Transverse colon (tissue), 4 donors: ENCODE measurements around the gene IL4.

Experiments
- CTCF ChIP-seq, 5 experiments: fragments of 200-600 bp in 3 of 5; fragments of 450-650 bp in 2 of 5; sonication (generic) in 3 of 5; IDR thresholded peaks; 1 replicate in 2 of 5; 2 replicates in 3 of 5; pipeline ENCODE4 v1.5.1; 2016 to 2017; ENCODE audit warnings: antibody characterized with exemption in 5 of 5, inconsistent platforms in 3 of 5, mild to moderate bottlenecking in 2 of 5, moderate library complexity in 1 of 5
- EP300 ChIP-seq: sonication (generic); formaldehyde crosslinking; IDR thresholded peaks from one replicate; pipeline ENCODE4 v1.6.1; 2017; ENCODE audit warnings: antibody characterized with exemption, low read depth
- POLR2A ChIP-seq: fragments of 450-650 bp; IDR thresholded peaks from one replicate; pipeline ENCODE4 v1.6.1; 2016; ENCODE audit warnings: antibody characterized with exemption, mild to moderate bottlenecking, moderate library complexity
- POLR2AphosphoS5 ChIP-seq, 3 donors: sonication (generic); formaldehyde crosslinking; IDR thresholded peaks; one replicate each; pipeline ENCODE4 v1.6.1; 2016; ENCODE audit warnings: antibody characterized with exemption in 3 of 3

GRCh38 chr5:132692632-132692967 lies 18.8 kb downstream of the IL4 start:
- TF ChIP-seq POLR2A (no peak), CTCF (IDR thresholded peaks at IDR 0.05) (no peak), EP300 (no peak), POLR2AphosphoS5 (IDR thresholded peaks at IDR 0.05) (no peak)
